ENCODE data around the gene TNFRSF19. TPM values are rescaled to one million over a fixed set of nuclear protein-coding genes. Genes with fewer than 3 reads are reported as not detected.

TNFRSF19 gene
- total RNA-seq, 1 experiment from 2014 or later, result 63.4 TPM

DNA sequence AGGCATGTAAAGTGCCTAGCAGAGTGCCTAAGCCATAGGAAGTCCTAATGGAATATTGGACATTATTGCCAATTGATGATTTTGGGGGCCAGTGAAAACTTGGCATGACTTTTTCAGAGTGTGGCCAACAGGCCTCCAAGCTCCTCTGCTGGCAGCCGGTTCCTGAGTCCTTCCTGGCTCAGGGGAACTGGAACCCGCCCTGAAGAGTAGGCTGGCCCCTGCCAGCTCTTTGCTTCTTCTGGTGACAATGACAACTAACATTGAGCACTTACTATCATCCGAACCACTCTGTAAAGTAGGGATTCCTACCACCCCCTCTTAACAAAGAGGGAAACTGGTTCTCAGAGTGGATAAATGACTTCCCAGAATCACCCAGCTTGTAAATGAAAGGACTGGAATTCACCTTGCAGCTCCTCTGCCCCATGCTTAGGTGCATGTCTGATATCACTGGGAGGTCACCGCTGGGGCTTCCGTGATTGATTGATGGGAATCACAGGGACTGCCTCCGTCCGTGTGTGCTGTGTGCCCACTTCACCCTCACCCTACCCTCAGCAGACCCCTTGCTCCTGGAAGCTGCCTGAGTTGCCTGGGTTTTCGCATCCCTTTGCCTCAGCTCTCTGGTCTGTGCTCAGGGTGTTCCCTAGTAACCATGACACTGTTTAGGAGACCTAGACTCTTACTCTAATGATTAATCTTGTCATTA, 50.6 kb downstream of the TNFRSF19 start:
- no peaks in the 10 kb centered on the region for H3K9me3 Mint-ChIP-seq (ENCODE audit: unreplicated experiment)
- intact Hi-C loops (cut with micrococcal nuclease; ENCODE audit: unreplicated experiment), result loop anchor here (1.0 kb wide), 2 partner anchors 10 to 154 kb away; no protein-coding TSS in a partner anchor
- H3K27me3 Mint-ChIP-seq (ENCODE audit: insufficient read depth, unreplicated experiment), result no peaks in the 10 kb centered on the region
- peak overlapping the region; percentile 84 for H3K27ac Mint-ChIP-seq (ENCODE audit: unreplicated experiment)
- H3K36me3 ChIP-seq (ENCODE audit: control insufficient read depth, insufficient read depth, low read length), result peaks cover 4% of the 10 kb centered on the region
- H3K4me3 Mint-ChIP-seq (ENCODE audit: unreplicated experiment), result no peak overlapping the region
- H3K36me3 Mint-ChIP-seq (ENCODE audit: insufficient read depth, unreplicated experiment), result peaks cover 81% of the 10 kb centered on the region
- no TSS peak for BruUV-seq (replicated peaks)
- H3K4me1 ChIP-seq, result peaks cover 35% of the 10 kb centered on the region
- POLR2A ChIA-PET, result interaction anchor here (0.9 kb wide), 1 partner anchor 10 kb away, joined by 3 read pairs; no protein-coding TSS in a partner anchor
- H3K27me3 ChIP-seq (replicated peaks; ENCODE audit: control insufficient read depth, insufficient read depth, low read length), result no peaks in the 10 kb centered on the region
- TF ChIP-seq, protein P1, sequence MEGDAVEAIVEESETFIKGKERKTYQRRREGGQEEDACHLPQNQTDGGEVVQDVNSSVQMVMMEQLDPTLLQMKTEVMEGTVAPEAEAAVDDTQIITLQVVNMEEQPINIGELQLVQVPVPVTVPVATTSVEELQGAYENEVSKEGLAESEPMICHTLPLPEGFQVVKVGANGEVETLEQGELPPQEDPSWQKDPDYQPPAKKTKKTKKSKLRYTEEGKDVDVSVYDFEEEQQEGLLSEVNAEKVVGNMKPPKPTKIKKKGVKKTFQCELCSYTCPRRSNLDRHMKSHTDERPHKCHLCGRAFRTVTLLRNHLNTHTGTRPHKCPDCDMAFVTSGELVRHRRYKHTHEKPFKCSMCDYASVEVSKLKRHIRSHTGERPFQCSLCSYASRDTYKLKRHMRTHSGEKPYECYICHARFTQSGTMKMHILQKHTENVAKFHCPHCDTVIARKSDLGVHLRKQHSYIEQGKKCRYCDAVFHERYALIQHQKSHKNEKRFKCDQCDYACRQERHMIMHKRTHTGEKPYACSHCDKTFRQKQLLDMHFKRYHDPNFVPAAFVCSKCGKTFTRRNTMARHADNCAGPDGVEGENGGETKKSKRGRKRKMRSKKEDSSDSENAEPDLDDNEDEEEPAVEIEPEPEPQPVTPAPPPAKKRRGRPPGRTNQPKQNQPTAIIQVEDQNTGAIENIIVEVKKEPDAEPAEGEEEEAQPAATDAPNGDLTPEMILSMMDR (IDR thresholded peaks at IDR 0.05; ENCODE audit: insufficient read depth in 1 of 2, low read depth in 1 of 2, low read length in 1 of 2, severe bottlenecking in 1 of 2, unreplicated experiment in 1 of 2), result no peak
- DNase-seq, result no peak
- no peaks in the 10 kb centered on the region for H3K9me3 ChIP-seq
- CTCF ChIA-PET, result interaction anchor here (2.5 kb wide), 1 partner anchor 10 kb away, joined by 20 read pairs; no protein-coding TSS in a partner anchor
- H3K4me3 ChIP-seq (ENCODE audit: low read depth, low read length), result no peak overlapping the region
- peaks cover 44% of the 10 kb centered on the region for H3K4me1 Mint-ChIP-seq (ENCODE audit: low read depth, unreplicated experiment)

DNA sequence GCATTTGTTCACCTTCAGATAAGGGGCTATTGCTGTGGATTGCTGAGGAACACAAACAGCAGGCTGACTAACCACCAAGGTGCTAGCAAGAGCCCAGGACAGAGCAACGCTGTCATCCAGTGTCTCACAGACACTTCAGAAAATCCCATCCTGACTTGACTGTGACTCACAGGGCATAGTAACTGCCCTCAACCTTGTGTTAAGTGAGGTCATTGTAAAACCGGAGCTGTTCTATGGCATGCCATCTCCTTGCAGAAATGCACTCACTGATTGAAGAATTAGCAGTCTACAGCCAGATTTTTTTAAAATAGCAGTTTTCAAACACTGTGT, 51.1 kb downstream of the TNFRSF19 start:
- Mint-ChIP-seq H3K27me3 (ENCODE audit: insufficient read depth, unreplicated experiment) (no peaks in the 10 kb centered on the region), H3K36me3 (ENCODE audit: insufficient read depth, unreplicated experiment) (peaks cover 80% of the 10 kb centered on the region), H3K4me1 (ENCODE audit: low read depth, unreplicated experiment) (peaks cover 44% of the 10 kb centered on the region), H3K27ac (ENCODE audit: unreplicated experiment) (peak overlapping the region; percentile 84), H3K9me3 (ENCODE audit: unreplicated experiment) (no peaks in the 10 kb centered on the region), H3K4me3 (ENCODE audit: unreplicated experiment) (no peak overlapping the region)
- DNase-seq, result peak; percentile 60 to 64
- H3K9me3 ChIP-seq, result no peaks in the 10 kb centered on the region
- TF ChIP-seq, protein P1 (IDR thresholded peaks at IDR 0.05; ENCODE audit: insufficient read depth in 1 of 2, low read depth in 1 of 2, low read length in 1 of 2, severe bottlenecking in 1 of 2, unreplicated experiment in 1 of 2), result no peak
- POLR2A ChIA-PET, result no interaction called here
- no peaks in the 10 kb centered on the region for H3K27me3 ChIP-seq (replicated peaks; ENCODE audit: control insufficient read depth, insufficient read depth, low read length)
- CTCF ChIA-PET, result interaction anchor here (2.5 kb wide), 1 partner anchor 9 kb away, joined by 20 read pairs; no protein-coding TSS in a partner anchor
- H3K4me1 ChIP-seq, result peaks cover 35% of the 10 kb centered on the region
- intact Hi-C loops (cut with micrococcal nuclease; ENCODE audit: unreplicated experiment), result loop anchor here (1.0 kb wide), 2 partner anchors 9 to 155 kb away; no protein-coding TSS in a partner anchor
- BruUV-seq (replicated peaks), result no TSS peak
- H3K36me3 ChIP-seq (ENCODE audit: control insufficient read depth, insufficient read depth, low read length), result peaks cover 2% of the 10 kb centered on the region
- no peak overlapping the region for H3K4me3 ChIP-seq (ENCODE audit: low read depth, low read length)

- peaks cover 39% of the 10 kb centered on the region for H3K4me1 Mint-ChIP-seq (ENCODE audit: low read depth, unreplicated experiment)
- TF ChIP-seq, protein P1 (IDR thresholded peaks at IDR 0.05; ENCODE audit: insufficient read depth in 1 of 2, low read depth in 1 of 2, low read length in 1 of 2, severe bottlenecking in 1 of 2, unreplicated experiment in 1 of 2), result no peak
- H3K27me3 ChIP-seq (replicated peaks; ENCODE audit: control insufficient read depth, insufficient read depth, low read length), result no peaks in the 10 kb centered on the region
- no TSS peak for BruUV-seq (replicated peaks)
- no peak overlapping the region for H3K27ac Mint-ChIP-seq (ENCODE audit: unreplicated experiment)
- no peak overlapping the region for H3K4me3 Mint-ChIP-seq (ENCODE audit: unreplicated experiment)
- H3K36me3 ChIP-seq (ENCODE audit: control insufficient read depth, insufficient read depth, low read length), result no peaks in the 10 kb centered on the region; the same call in 1 of the 2 replicates
- DNase-seq, result no peak
- intact Hi-C loops (cut with micrococcal nuclease; ENCODE audit: unreplicated experiment), result no loop called here
- no peaks in the 10 kb centered on the region for H3K27me3 Mint-ChIP-seq (ENCODE audit: insufficient read depth, unreplicated experiment)
- no peaks in the 10 kb centered on the region for H3K9me3 ChIP-seq
- H3K4me3 ChIP-seq (ENCODE audit: low read depth, low read length), result no peak overlapping the region
- peaks cover 36% of the 10 kb centered on the region for H3K4me1 ChIP-seq
- CTCF ChIA-PET, result no interaction called here
- H3K9me3 Mint-ChIP-seq (ENCODE audit: unreplicated experiment), result no peaks in the 10 kb centered on the region
- POLR2A ChIA-PET, result no interaction called here
- H3K36me3 Mint-ChIP-seq (ENCODE audit: insufficient read depth, unreplicated experiment), result peaks cover 79% of the 10 kb centered on the region
Observed at GRCh38 chr13:23622985-23623384, 52.8 kb downstream of the TNFRSF19 start.
